K562 (cell line): ENCODE results near the gene CSAD. TPM values are rescaled to one million over a fixed set of nuclear protein-coding genes. Genes with fewer than 3 reads are reported as not detected.

Experiments
- ATAC-seq: fragments of 200-7000 bp; cut with Tn5 transposase; 3 replicates; pipeline ENCODE4 v1.9.1; 2020; ENCODE audit warnings: moderate library complexity
- BruUV-seq: library from RNA; stranded (reverse); fragments of 400-500 nt; replicated peaks from 2 replicates; lab custom pipeline; 2021; lab: Mats Ljungman, UMichigan
- CTCF ChIA-PET: fragments of 300-600 bp; formaldehyde crosslinking; extraction: SDS; loops from one replicate; lab custom pipeline; 2021; ENCODE audit warnings: low intra/inter-chr PET ratio; lab: Yijun Ruan, JAX
- POLR2A ChIA-PET: fragments of 300-600, 350-650 bp; sonication (Branson Sonifier 250); formaldehyde crosslinking; extraction: SDS; loops from one replicate; lab custom pipeline; 2021; ENCODE audit warnings: antibody characterized with exemption, inconsistent platforms; lab: Yijun Ruan, JAX
- DNase-seq, 4 experiments: peaks; one replicate each; pipeline versions ENCODE4 v3.0.0 to v3.0.0-alpha.2; 2011 to 2018; ENCODE audit warnings: low spot score in 3 of 4, mixed read lengths in 3 of 4; ENCODE audit errors: extremely low read depth in 1 of 4
- FAIRE-seq: peaks from 2 replicates; lab custom pipeline; 2011; peaks lifted over from hg19 to GRCh38; lab: Jason Lieb, UNC
- H2AFZ ChIP-seq: 2 replicates; pipeline ENCODE4 v1.6.0; 2011; ENCODE audit warnings: low read depth, low read length, control low read depth, inconsistent platforms
- H3K27ac ChIP-seq: fragments of 200-600 bp; 3 replicates; pipeline ENCODE4 v1.8.0; 2011; ENCODE audit warnings: low read depth, mild to moderate bottlenecking, control low read depth, inconsistent platforms, low read length, moderate library complexity, mixed read lengths; ENCODE audit errors: extremely low read depth
- H3K27me3 ChIP-seq, 2 experiments: fragments of 300-600 bp in 1 of 2; 2 replicates in 1 of 2; 3 replicates in 1 of 2; pipeline versions ENCODE4 v1.6.0 to v1.8.0; 2011; ENCODE audit warnings: inconsistent platforms in 2 of 2, low read length in 2 of 2, mild to moderate bottlenecking in 1 of 2, mixed read lengths in 1 of 2, moderate library complexity in 1 of 2; ENCODE audit not compliant: control insufficient read depth in 2 of 2, insufficient read depth in 2 of 2
- H3K36me3 ChIP-seq: fragments of 300-600 bp; 3 replicates; pipeline ENCODE4 v1.8.0; 2011; ENCODE audit warnings: mild to moderate bottlenecking, low read length, inconsistent platforms; ENCODE audit not compliant: control insufficient read depth, insufficient read depth
- H3K4me1 ChIP-seq, 2 experiments: fragments of 200-600 bp in 1 of 2; replicated peaks in 1 of 2; 2 replicates in 1 of 2; 3 replicates in 1 of 2; pipeline versions ENCODE4 v1.5.1 to v1.8.0; 2011; ENCODE audit warnings: inconsistent platforms in 2 of 2, low read length in 2 of 2, mild to moderate bottlenecking in 1 of 2, mixed read lengths in 1 of 2, moderate library complexity in 1 of 2; ENCODE audit not compliant: control insufficient read depth in 2 of 2, insufficient read depth in 2 of 2
- H3K4me2 ChIP-seq: 2 replicates; pipeline ENCODE4 v1.6.1; 2011; ENCODE audit warnings: low read length, control low read depth, inconsistent platforms, mixed read lengths; ENCODE audit not compliant: insufficient read depth
- H3K4me3 ChIP-seq: fragments of 200-600 bp; sonication (generic), shearing (Covaris generic); 2 replicates; pipeline ENCODE4 v1.5.1; 2016; ENCODE audit warnings: control low read depth, inconsistent platforms
- H3K79me2 ChIP-seq: fragments of 200-600 bp; 3 replicates; pipeline ENCODE4 v1.8.0; 2011; ENCODE audit warnings: low read length, inconsistent platforms; ENCODE audit not compliant: control insufficient read depth, insufficient read depth
- H3K9ac ChIP-seq, 2 experiments: 2 replicates each; pipeline versions ENCODE4 v1.6.0 to v1.6.1; 2011; ENCODE audit warnings: low read depth in 2 of 2, low read length in 2 of 2, control low read depth in 1 of 2, inconsistent platforms in 1 of 2, mild to moderate bottlenecking in 1 of 2, mixed read lengths in 1 of 2; ENCODE audit not compliant: insufficient read depth in 1 of 2
- H3K9me1 ChIP-seq: one replicate; pipeline ENCODE4 v1.6.0; 2011; ENCODE audit warnings: inconsistent platforms, mild to moderate bottlenecking, low read length, moderate library complexity; ENCODE audit not compliant: control insufficient read depth, insufficient read depth
- H3K9me3 ChIP-seq: replicated peaks from 2 replicates; pipeline ENCODE4 v1.5.1; 2011; ENCODE audit warnings: low read depth, low read length, inconsistent platforms; ENCODE audit not compliant: control insufficient read depth, insufficient read depth
- H4K20me1 ChIP-seq: replicated peaks from 2 replicates; pipeline ENCODE4 v1.6.1; 2011; ENCODE audit warnings: low read length, inconsistent platforms, mixed read lengths; ENCODE audit not compliant: control insufficient read depth, insufficient read depth
- CHCHD3 ChIP-seq: fragments of 250-450 bp; sonication (Bioruptor Pico); IDR thresholded peaks from 2 replicates; pipeline ENCODE4 v2.1.2; 2022; ENCODE audit warnings: mild to moderate bottlenecking
- E2F8 ChIP-seq: fragments of 450-650 bp; IDR thresholded peaks from 2 replicates; pipeline ENCODE4 v1.7.1; 2018; ENCODE audit warnings: mild to moderate bottlenecking, low read depth; ENCODE audit not compliant: partially characterized antibody
- HES1 ChIP-seq: fragments of 450-650 bp; IDR thresholded peaks from 2 replicates; pipeline ENCODE4 v1.6.1; 2016; ENCODE audit warnings: low read depth, mild to moderate bottlenecking, moderate library complexity
- KAT8 ChIP-seq: fragments of 450-650 bp; IDR thresholded peaks from 2 replicates; pipeline ENCODE4 v1.6.1; 2016; ENCODE audit warnings: low read depth, mild to moderate bottlenecking
- PCBP1 ChIP-seq: fragments of 200-400 bp; formaldehyde crosslinking; IDR thresholded peaks from 2 replicates; pipeline ENCODE4 v1.6.1; 2018; ENCODE audit warnings: mild to moderate bottlenecking, low read depth, low read length; ENCODE audit not compliant: poor library complexity, severe bottlenecking
- PHF21A ChIP-seq: fragments of 450-650 bp; IDR thresholded peaks from 2 replicates; pipeline ENCODE4 v1.6.1; 2017; ENCODE audit warnings: low read depth, borderline replicate concordance
- RAD21 ChIP-seq, 2 experiments: fragments of 250-450 bp in 1 of 2; fragments of 450-650 bp in 1 of 2; sonication (Bioruptor Pico) in 1 of 2; formaldehyde crosslinking in 1 of 2; IDR thresholded peaks in 1 of 2; conservative IDR thresholded peaks in 1 of 2; 2 replicates each; pipeline versions ENCODE4 v1.4.0 to v1.8.0; 2020 to 2022; ENCODE audit warnings: mild to moderate bottlenecking in 2 of 2, moderate library complexity in 1 of 2
- SNIP1 ChIP-seq: fragments of 450-650 bp; IDR thresholded peaks from 2 replicates; pipeline ENCODE4 v1.7.1; 2017; ENCODE audit warnings: low read depth, mild to moderate bottlenecking
- ZEB2 ChIP-seq: fragments of 450-650 bp; IDR thresholded peaks from 2 replicates; pipeline ENCODE4 v1.6.1; 2016
- ZNF780A ChIP-seq: fragments of 250-450 bp; sonication (Bioruptor Pico); IDR thresholded peaks from 2 replicates; pipeline ENCODE4 v1.5.0; 2021; ENCODE audit warnings: mild to moderate bottlenecking
- WGBS: fragments of 100-300 bp; shearing (Covaris generic); methylation state at CpG from one replicate; pipeline ENCODE4 v1.1.6; 2016; ENCODE audit warnings: low coverage, mixed read lengths; ENCODE audit not compliant: insufficient coverage; ENCODE audit errors: missing lambda C conversion rate; 5-methylcytosine and 5-hydroxymethylcytosine counted together
- in situ Hi-C: fragments of 300-500 bp; cut with MboI; formaldehyde crosslinking; loops from 4 replicates; pipeline ENCODE4 v1.15.0; 2018; ENCODE audit warnings: inconsistent platforms, mixed read lengths
- intact Hi-C: fragments of 100-400 bp; cut with micrococcal nuclease; formaldehyde crosslinking; loops from 2 replicates; pipeline ENCODE4 v1.14.2; 2022
- polyA plus RNA-seq, 8 experiments: library from polyadenylated mRNA; depleted of rRNA in 4 of 8; stranded (reverse) in 5 of 8; unstranded in 3 of 8; fragments of >200 nt; fragmentation: Nextera tagmentation in 2 of 8; fragmentation: Illumina TruSeq in 1 of 8; extraction: Ambion mirVana in 2 of 8; extraction: Trizol in 1 of 8; gene quantifications; 2 replicates each; pipeline versions ENCODE4 v1.2.1 to v1.2.3, GENCODE V29; 2011 to 2014; ENCODE audit warnings: inconsistent platforms in 1 of 8, missing spikeins in 1 of 8
- total RNA-seq, 7 experiments: library from RNA; depleted of rRNA in 6 of 7; stranded (reverse); fragments of >200 nt in 6 of 7; fragmentation: Illumina TruSeq in 2 of 7; extraction: Trizol in 2 of 7; gene quantifications; 2 replicates each; pipeline versions ENCODE4 v1.2.1 to v1.2.3, GENCODE V29; 2011 to 2021; ENCODE audit warnings: low replicate concordance in 1 of 7

CSAD gene
- total and polyA plus RNA-seq, 9 of the 15 experiments (the other 6 are each of a cell fraction or from before 2014, with no cell fraction given) = 1.8 to 19.6 (median 8.1) TPM

- BruUV-seq = no TSS peak
- ATAC-seq (no peak), DNase-seq (no peak)
- Histone ChIP-seq H3K27ac (no peak overlapping the region), H3K4me3 (no peak overlapping the region), H2AFZ (no peak overlapping the region), H3K4me1 (peaks cover 8 to 28% of the 10 kb centered on the region in 2 experiments; a peak in 4 of 5 replicates), H3K4me2 (no peak overlapping the region), H3K9me3 (0 out of 2 replicates have a peak, but pooled peaks cover 1% of the 10 kb centered on the region), H3K9me1 (no peaks in the 10 kb centered on the region), H3K27me3 (no peaks in the 10 kb centered on the region), H3K79me2 (peaks cover 13% of the 10 kb centered on the region), H4K20me1 (no peaks in the 10 kb centered on the region)
- CTCF ChIA-PET = no interaction called here
- in situ Hi-C loops = no loop called here
- POLR2A ChIA-PET = interaction anchor here (0.6 to 1.1 kb wide), 3 partner anchors 10 to 327 kb away, joined by 3 to 4 read pairs (median 3); no protein-coding TSS in a partner anchor
- TF ChIP-seq PCBP1 (no peak), PHF21A (no peak), ZEB2 (no peak), SNIP1 (no peak), CHCHD3 (CRISPR knock-in tag) (no peak), KAT8 (no peak), E2F8 (no peak), ZNF780A (CRISPR knock-in tag) (no peak), HES1 (no peak), RAD21 (CRISPR knock-in tag; conservative IDR thresholded peaks at IDR 0.05 in 1 of 2, IDR thresholded peaks at IDR 0.05 in 1 of 2) (no peak)
- TF ChIP-seq, all 486 proteins: peak for 0
- intact Hi-C loops = no loop called here
- Histone ChIP-seq H3K36me3 (peaks cover 2% of the 10 kb centered on the region; the same call in 2 of the 3 replicates), H3K9ac (no peak overlapping the region)
- 80% methylated on average over 3 of the region's 3 CpGs for WGBS
- no peak for FAIRE-seq
Measured at GRCh38 chr12:53176750-53177149, 4.0 kb downstream of the CSAD start.
